ENCODE results near the gene PCNT.
"Not testable (repeated sequence)": the region's sequence is repeated elsewhere in the genome, so short reads cannot be mapped to it uniquely, and the experiment has no call there.

Gene PCNT

DNA sequence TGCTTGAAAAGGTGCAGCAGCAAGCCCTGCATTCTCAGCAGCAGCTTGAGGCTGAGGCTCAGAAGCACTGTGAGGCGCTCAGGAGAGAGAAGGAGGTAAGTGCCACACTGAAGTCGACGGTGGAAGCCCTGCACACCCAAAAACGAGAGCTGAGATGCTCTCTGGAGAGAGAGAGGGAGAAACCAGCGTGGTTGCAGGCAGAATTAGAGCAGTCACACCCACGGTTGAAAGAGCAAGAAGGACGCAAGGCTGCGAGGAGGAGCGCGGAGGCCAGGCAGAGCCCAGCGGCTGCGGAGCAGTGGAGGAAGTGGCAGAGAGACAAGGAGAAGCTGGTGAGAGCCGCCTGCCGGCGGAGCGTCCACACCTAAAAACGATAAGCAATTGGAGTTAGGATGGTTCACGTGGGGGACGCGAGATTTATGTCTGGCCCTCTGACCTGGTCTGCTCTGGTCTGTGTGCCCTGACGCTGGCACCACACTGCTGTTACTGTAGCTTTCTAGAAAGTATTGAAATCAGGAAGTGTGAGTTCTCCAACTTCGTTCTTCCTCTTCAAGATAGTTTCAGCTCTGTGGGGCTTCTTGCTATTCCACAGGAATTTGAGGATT, 108.0 kb downstream of the PCNT start:
- peak in 1 of 2 donors; percentile 22 for DNase-seq

DNA sequence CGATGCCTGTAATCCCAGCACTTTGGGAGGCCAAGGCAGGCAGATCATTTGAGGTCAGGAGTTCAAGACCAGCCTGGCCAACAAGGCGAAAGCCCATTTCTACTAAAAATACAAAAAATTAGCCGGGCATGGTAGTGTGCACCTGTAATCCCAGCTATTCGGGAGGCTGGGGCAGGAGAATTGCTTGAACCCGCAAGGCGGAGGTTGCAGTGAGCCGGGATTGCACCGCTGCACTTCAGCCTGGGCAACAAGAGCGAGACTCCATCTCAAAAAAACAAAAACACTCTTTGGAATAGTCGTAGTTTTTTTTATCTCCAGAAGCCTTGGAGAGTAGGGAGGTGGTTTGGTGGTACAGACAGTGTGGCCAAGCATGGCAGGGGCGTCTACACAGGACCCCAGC, 109.2 kb downstream of the PCNT start:
- DNase-seq = not testable (repeated sequence)

DNA sequence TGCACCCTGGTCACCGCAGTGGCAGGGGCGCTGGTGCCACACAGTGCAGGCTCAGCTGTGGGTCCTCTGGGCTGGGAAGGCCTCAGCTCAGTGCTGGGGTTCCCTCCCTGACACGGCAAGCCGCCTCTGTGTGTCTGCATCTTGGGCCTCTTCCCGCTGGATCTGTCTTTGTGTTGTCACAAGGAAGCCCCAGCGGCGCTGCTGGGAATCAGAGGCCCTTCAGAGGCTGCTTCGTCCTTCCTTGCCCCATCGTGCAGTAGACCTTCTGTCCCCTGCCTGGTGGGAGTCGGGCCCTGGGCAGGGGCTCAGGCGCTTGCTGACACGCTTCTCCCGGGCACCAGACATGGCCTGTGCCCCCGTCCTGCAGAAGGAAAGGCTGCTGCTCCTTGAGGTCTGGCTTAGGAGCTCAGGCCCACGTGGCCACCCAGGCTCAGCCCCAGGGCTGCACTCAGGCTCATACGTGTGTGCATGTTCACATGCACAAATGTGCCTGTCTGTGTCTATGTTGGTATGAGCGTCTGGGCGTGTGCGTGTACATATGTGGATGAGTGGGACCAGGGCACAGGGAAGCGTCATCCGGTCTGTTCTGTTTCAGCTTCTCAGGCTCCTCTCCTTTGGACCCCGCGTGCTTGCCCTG, 110.5 kb downstream of the PCNT start:
- DNase-seq = no peak

DNA sequence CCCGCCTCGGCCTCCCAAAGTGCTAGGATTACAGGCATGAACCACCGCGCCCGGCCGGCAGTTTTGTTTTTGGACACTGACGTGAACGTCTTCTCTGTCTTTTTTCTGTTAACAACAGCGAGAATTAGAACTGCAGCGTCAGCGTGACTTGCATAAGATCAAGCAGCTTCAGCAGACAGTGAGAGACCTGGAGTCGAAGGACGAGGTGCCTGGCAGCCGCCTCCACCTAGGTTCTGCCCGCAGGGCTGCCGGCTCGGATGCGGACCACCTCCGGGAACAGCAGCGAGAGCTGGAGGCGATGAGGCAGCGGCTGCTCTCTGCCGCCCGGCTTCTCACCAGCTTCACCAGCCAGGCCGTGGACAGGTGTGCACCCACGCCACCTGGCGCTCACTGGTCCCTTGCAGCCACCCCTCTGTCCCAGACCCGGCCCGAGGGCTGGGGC, 111.9 kb downstream of the PCNT start:
- DNase-seq = no peak

DNA sequence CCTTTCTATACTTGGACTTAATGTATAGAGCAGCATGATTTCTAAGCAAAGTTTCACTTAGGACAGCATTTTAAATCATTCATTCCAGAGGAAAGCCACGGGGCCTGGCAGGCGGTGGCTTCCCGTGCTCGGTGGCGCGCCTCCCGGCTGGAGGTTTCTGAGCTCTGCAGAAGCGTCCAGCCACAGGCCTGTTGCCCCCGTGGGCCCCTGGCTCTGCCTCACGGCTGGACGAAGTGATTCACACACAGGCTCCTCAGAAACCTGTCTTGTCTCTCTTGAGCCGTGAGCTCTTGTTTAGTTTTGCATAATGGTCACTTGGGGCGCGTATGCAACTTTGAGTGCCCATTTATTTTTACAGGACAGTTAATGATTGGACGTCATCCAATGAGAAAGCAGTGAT, 112.7 kb downstream of the PCNT start:
- no peak for DNase-seq

DNA sequence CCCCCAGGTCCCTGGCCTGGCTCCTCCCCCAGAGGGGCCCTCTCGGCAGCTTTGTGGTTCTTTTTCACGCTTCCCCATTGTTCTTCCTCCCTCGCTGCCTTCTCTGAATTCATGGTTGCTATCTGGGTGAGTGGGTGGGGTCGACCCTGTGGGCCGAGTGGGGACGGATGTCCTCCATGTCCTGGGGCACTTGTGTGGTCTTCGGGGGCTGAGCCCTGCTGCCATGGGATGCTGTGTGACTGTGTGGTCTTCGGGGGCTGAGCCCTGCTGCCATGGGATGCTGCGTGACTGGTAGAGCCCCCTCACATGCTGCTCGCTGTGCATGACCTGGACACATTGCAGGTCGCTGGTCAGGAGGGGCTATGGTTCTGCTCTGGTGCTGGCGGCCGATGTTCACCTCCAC, 113.1 kb downstream of the PCNT start:
- no peak for DNase-seq

DNA sequence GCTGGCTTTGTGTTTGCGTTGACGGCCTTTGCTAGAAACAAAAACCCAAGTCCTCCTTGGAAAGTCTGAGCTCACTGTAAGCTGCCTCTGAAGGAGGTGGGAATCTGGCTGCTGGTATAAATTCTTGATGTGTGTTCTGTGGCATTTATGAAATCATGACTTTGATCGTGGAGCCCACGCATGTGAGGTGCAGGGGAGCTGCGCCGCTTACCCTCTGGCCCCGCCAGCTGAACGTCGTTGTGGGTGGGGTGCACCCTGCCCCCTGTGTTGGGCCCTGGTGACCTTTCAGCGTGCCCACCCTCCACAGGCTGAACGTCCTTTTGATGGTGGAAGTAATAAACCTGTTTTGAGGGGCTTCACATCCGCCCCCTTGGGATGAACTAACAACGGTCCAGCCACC, 113.6 kb downstream of the PCNT start:
- DNase-seq = no peak

DNA sequence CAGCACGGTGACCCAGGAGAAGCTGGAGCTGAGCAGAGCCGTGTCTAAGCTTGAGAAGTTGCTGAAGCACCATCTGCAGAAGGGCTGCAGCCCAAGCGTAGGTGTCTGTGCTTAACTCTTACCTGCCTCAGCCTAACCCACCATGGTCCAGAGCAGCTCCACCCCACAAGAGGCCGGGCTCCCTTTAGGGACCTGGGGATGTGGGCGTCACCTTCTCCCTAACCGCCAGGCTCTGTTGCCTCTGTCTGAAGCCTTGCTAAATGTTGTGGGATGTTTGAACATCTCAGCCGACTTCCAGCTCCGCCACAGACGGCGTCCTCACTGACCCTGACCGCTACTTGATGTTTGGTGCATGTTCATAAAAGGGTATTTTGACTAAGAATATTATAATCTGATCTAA, 114.3 kb downstream of the PCNT start:
- DNase-seq = no peak

DNA sequence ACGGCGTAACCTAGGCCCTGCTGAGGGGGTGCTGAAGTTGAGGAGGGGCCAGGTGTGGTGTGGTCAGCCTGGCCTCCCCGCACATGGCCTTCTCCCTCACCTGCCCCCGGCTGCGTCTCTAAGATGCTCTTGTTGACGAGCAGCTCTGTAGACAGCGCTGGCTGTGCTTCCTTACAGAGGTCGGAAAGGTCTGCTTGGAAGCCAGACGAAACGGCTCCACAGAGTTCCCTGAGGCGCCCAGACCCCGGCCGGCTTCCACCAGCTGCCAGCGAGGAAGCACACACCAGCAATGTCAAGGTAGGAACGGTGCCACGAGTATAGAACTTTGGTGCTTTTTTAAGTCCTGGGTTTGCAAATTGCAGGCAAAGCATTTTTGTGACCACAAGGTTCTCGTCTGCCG, 116.0 kb downstream of the PCNT start:
- no peak for DNase-seq

DNA sequence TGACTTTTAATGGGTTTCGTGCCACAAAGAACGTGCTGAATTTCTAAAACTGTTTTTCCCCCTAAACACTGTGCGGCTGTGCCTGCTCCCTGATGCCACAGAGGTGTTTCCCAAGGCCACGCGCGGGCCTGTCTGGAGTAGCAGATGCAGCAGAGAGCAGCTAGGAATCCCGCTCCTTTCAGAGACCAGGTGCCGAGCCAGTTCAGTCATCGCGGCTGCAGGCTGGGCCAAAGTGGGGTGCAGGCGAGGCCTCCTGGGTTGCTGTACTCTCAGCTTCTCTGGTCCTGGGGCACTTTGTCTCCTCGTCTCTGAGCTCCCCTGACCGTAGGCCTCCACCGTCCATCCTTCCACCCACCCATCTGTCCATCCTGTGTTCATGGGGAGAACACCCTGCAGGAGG, 117.4 kb downstream of the PCNT start:
- DNase-seq = no peak

DNA sequence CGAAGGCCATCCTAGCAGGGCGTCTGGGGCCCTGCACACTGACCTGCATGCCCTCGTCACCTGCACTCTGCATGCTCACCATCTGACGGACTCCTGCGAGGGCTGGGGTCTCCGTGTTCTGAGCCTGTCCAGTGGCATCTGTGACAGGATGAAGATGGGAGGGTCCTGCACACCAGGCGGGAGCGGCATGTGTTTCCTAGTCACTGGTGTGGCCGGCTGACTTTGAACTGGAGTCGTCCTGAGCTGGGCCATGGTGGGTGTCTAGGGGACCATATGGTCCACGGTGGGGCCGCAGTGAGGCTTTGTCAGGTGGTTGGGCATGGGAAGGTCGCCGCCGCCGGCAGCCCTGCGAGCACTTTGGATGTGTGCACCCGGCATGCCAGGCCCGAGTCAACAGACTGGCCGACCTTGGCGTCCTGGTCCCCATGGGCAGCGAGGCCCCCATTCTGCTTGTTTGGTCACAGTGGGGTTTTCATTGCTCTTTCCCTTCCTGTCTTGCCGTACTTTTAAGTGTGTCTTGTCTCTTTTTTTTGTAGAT, 118.1 kb downstream of the PCNT start:
- no peak for DNase-seq

DNA sequence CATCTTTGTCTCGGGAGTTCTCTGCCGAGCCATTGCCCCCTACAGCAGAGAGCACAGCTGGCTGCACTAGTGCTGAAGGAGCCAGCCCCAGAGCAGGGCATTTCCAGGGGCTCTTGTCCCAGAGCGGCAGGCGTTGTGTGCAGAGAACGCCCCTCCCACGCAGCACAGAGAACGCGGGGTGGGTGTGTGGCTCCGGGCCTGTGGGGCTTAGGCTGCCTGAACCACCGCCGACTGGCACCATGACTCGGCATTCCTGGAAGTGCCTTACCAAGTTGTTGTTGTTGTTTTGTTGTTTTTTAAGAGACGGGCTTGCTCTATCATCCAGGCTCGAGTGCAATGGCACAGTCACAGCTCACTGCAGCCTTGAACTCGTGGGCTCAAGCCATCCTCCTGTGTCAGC, 119.0 kb downstream of the PCNT start:
- no peak for DNase-seq

DNA sequence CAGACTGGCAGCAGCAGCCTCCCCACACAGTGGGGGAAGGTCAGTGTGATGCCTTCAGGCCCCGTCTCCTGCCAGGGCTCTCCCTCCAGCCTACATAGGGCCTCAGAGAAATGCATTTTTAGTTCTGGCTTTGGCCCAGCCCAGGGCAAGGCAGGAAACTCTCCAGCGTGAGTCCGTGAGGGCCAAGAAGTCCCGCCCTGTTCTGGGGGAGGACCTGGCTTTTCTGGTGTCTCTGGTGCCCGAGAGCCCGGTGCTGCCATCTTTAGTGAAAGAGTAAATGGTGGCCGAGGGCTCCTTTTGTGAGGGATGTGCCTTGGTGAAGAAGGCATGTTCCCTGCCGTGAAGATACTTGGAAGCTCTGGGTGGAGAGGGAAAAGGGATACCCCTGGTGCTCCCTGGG, 120.0 kb downstream of the PCNT start:
- no peak for DNase-seq

DNA sequence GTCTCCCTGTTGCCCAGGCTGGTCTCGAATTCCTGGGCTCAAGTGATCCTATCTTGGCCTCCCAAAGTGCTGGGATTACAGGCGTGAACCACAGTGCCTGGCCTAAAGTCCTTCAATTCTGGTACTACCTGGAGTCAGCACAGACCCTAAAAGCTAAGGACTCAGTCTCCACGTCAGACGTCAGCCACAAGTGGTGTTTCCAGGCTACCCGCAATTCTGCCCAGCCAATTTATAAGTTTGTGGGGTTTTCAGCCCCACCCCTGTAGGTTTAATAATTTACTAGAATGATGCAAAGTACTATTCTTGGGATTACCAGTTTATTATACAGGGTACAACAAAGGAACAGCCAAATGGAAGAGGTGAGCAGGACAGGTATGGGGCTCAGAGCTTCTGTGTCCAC, 124.2 kb downstream of the PCNT start:
- no peak for DNase-seq

DNA sequence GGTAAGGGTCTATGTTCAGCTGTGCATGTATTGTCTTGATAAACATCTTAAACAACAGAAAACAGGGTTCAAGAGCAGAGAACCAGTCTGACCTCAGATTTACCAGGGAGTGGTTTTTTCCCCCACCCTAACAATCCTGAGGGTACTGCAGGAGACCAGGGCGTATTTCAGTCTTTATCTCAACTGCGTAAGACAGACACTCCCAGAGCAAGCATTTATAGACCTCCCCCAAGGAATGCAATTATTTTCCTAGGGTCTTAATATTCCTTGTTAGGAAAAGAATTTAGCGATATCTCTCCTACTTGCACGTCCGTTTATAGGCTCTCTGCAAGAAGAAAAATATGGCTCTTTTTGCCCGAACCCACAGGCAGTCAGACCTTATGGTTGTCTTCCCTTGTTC, 124.9 kb downstream of the PCNT start:
- DNase-seq = peak in 1 of 2 donors; percentile 13

DNA sequence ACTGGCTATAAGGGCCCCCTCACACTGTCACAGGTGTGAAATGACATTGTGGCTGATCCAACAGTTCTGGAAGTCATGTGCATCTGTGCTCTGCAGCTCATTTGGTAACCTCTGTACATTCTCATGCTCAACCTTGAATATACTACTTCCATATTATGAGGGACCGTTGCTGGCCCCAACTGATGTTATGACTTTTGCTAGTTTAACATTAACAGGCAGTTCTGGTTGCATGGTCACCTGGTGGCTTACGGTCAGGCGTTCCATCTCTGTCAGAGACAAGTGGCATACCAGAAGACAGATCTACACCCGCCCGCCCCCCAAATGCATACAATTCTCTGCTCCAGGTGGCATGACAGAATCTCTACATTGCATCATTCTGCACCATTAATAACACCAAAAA, 128.8 kb downstream of the PCNT start:
- DNase-seq = no peak

DNA sequence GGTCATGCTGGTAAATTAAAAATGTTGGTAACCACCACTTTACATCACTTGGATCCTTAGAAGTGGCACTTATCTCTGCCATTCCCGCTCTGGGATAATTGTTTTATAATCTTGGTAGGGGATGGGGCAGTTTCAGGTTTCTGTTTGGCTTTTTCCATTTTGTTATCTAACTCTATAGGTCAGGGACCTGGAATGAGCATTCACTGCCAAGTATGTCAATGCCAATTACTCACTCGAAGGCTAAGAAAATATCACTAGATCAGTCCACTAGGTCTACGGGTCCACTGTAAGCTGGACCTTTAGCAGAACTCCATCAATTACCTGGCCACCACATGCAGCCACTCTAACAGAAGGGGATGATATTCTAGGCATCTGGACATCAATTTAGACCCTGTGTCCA, 130.2 kb downstream of the PCNT start:
- DNase-seq = no peak

DNA sequence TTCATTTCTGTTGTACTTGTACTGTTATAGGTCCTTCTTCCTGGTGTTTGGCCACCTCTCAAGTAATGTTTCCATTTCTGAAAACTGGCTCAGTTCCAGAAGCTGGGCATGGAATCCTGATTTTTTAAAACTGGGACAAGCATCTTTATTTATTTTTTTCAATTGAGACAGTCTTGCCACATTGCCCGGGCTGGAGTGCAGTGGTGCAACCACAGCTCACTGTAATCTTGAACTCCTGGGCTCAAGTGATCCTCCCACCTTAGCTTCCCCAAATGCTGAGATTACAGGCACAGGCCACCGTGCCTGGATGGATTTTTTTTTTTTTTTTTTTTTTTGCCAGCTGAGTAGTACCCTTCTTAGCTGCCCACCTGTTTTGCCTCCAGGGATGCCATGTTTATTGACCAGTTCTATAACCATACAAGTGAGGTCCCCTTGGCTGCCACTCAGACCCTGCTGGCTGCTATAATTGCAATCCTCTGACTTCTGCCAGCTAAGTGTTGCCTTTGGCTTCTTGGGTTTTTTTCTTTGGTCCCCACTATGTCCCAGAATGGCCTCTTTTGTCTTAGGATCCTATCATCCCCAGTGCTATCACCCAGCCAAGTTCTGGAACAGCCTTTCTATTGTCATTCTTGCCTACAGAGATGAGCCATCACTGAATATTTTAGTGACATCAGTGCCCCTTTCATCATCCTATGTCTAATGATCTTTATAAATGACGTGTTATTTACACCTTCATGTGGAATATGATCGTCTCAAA, 130.9 kb downstream of the PCNT start:
- no peak for DNase-seq

DNA sequence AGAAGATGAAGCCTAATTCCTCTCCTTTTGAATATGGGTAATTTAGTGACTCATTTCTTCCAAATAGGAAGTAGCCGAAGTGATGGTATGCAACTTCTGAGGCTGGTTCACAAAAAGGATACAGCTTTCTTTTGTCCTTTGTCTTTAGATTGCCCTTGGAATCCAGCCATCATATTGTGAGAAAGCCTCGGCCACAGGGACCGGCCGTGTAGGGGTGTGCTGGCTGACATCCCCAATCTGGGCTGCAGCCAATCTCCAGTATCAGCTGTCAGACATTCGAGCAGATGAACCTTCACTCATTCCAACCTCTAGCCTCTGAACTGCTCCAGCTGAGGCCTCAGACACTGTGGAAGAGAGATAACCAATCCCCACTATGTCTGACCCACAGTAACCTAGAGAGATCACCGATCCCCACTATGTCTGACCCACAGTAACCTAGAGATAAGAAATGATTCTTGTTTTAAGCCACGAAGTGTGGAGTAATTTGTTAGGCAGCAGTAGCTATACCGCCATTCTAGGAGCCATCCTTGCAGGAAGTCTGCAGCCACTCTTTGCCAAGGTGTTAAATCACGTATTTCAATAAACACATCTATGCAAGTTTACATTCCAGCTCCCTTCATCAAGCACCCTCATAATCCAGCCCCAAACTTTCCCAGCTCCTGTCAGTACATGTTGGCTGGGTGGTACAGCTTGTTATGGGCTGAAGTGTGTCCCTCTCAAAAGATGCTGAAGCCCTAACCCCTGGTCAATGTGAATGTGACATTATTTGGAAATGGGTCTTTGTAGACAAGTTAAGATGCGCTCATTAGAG, 131.8 kb downstream of the PCNT start:
- no peak for DNase-seq

DNA sequence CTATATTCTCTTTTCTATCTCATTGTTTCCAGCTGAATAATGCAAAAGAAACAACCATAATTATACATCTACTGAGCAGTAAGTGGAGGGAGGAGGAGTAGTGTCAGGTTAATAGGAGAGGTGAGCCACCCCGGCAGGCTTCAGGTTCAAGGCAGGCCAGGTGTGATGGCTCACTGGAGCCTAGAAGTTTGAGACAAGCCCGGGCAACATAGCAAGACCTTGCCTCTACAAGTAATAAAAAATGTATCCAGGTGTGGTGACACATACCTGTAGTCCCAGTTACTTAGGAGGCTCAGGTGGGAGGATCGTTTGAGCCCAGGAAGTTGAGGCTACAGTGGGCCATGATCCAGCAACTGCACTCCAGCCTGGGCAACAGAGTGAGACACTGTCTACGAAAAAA, 132.8 kb downstream of the PCNT start:
- DNase-seq = no peak

DNA sequence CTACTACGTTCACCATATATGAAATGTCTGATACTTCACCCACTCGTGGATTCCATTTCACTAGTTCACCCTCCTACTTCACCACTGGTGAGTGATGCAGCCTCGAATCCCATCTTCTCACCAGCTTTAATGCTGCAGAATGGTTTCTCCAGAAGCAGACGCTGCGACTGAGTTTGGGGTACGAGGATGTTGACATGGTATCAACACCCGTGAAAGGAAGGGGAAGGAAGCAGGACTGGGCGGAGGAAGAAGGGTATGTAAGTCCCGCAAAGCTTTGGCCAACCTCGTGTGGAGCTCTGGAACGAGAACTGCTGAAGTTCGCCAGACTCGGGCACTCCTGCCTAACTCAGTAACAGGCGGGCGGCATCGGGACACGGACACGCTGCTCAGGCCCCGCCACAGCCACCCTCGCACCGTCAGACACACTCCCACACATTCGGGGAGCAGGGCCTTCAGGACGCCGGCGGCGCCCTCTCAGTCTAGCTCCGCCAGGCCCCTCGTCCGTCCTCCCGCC, 133.9 kb downstream of the PCNT start:
- no peak for DNase-seq

DNA sequence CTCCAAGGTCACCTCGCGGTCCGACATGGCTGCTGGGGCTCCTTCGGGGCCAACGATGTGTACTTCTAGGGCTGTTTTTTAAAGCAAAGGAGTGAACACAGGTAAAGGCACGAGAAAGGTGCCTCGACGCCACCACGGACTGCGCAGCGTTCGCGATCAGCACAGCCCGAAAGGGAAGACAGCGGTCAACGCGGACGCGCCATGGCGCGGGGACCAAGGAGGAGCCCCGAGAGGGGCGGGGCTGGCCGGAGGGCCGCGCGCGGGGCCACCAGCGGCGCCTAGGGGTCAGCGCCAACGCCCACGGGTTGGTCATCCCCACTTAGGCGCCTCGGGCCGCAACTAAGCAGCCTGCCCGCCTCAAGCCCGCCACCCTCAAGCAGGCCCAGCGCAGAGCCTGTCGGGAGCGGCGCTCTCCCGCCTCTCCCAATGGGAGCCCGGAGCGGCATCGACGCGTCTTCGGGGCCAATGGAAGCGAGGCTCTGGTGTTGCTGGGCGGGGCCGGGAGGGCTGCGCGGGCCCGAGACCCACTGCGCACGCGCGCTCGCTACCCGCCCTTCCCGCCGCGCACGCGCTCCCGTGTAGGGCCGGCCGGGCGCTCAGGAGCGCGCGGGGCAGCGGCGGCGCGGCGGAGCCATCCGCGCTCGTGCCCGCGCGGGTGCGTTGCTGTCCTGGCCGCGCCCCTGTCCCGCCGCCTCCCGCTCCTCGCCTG, 134.5 kb downstream of the PCNT start, which contains the start of gene DIP2A:
DIP2A (plus strand) TSS at position 577 of the 709 bp plus-strand sequence. CDS start 241 bp downstream, outside the sequence.
- peak; percentile 95 to 97 for DNase-seq
